T follicular helper cell (primary cell): ENCODE data around the gene RIGI.
"Not testable (repeated sequence)": the region's sequence is repeated elsewhere in the genome, so short reads cannot be mapped to it uniquely, and the experiment has no call there.

Experiments
- DNase-seq: peaks from one replicate; pipeline ENCODE4 v3.0.0-alpha.2; 2020; ENCODE audit warnings: low read depth

The RIGI gene

DNA sequence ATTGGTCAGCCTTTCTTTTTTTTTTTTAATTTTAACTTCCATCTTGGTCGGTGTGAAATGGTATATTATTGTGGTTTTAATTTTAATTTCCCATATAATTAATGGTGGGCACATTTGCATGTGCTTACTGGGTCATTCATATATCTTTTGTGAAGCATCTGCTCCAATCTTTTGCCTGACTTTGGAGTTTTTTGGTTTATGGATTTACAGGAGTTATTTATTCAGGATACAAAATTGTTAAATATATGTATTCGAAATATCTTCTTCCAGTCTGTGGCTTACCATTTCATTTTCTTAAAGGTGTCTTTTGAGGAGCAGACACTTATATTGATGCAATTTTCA lies 682 bp upstream of the RIGI start:
- no peak for DNase-seq

DNA sequence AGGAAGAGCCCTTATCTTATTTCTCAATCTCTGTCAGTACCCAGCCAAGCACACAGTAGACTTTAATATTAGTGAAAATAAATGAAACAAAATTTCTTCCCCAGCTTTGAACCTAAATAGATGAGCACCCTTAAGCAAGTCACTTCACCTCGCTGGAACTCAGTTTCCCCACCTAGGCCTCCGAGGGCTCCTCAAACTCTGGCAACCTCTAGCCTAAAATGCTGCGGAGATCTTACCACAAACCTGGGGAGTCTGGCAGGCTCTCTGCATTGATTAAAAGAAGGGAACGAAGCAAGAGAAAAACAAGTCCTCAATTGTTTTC lies 326 bp downstream of the RIGI start:
- no peak for DNase-seq

DNA sequence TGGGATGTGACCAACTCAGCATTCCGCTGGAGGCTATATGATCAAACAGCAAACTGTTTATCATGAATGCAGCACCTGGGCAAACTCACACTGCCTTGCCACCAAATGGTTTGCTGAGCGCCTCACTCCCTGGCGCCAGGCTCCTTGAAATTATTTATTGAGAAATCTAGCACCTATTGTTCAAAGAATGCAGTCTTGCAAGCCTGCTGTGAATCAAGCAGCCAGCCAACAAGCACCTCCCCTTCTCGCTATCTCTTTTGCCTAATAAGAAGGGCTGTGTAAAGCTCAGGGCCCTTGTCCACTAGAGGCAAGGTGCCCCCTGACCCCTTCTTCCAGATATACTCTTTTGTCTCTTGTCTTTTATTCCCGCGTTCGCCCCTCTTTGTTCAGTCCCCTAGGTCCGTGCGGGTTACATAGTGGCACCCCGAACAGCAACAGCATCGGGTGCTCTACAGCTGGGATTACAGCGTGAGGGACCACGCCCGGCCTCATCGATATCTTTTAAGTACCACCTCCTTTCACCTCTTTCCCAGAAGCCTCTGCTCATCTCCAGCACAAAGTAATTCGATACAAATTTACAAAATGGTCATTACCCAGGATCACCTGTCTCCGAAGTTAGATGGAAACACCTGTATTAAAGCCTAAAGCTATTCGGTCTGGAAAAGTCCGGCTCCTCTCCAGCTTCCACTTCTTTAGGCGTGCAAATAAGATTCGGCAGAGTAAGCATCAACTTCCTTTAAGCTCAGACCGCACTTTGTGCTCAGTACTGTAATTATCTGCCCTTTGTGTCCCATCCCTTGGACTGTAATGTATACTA lies 896 bp downstream of the RIGI start:
- no peak for DNase-seq

DNA sequence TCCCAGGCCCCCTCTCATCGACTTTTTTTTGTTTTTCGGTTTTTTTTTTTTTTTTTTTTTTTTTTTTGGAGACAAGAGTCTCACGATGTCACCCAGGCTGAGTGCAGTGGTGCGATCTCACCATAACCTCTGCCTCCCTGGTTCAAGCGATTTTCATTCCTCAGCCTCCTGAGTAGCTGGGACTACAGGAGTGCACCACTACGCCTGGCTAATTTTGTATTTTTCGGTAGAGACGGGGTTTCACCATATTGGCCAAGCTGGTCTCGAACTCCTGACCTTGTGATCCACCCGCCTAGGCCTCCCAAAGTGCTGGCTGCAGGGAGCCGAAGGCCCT lies 1.5 kb downstream of the RIGI start:
- DNase-seq = not testable (repeated sequence)

DNA sequence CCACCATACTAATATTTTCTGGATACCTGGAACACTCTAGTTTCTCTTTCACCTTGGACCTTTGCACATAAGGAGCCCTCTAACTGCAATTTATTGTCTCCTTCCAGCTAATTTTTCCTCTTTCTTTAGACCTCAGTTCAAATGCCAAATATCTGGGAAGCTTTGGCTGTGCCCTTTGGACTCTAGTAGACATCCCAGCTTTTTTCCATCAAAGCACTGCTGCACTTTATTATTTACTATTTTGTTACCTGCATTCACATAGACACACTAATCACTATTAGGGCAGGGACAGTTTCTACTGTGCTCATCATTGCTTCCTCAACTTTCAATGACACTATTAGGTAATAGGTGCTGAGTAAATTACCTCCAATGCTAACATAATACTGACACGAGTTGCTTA lies 2.1 kb downstream of the RIGI start:
- no peak for DNase-seq

DNA sequence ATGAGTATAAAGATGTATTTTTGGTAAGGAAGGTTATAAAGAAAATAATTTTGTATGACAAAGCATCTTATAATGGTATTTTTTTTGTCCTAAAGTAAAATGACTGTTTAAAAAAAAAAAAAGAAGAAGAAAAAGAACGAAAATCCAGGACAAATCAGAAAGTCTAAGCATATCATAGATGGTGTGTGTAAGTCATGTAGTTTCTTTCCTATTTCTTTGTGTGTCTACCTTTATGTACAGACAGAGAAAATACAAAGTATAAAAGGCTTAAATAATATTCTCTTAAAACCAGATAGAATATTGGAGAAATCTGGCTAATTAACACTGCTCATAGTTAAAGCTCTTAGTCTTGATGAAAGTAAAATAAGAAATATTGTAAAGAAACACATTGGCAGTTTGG lies 7.7 kb downstream of the RIGI start:
- DNase-seq = no peak

DNA sequence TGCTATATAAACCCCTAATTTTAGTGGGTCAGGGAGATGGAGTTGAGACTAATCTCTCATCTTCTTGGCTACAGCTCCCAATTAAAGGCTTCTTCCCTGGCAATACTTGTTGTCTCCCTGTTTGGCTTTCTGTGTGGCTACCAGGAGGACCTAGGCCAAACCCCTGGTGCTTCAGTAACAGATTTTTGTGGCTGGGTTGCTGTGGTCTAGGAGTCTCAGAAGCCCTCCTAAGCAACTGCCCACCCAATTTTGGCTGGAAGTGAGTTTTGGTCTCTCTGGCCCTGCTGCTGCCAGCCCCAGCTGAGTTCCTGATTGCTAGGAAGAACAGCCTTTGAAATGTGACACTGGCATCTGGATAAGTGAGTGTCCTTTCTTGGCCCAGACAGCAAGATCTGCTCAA lies 9.8 kb downstream of the RIGI start:
- DNase-seq = no peak

DNA sequence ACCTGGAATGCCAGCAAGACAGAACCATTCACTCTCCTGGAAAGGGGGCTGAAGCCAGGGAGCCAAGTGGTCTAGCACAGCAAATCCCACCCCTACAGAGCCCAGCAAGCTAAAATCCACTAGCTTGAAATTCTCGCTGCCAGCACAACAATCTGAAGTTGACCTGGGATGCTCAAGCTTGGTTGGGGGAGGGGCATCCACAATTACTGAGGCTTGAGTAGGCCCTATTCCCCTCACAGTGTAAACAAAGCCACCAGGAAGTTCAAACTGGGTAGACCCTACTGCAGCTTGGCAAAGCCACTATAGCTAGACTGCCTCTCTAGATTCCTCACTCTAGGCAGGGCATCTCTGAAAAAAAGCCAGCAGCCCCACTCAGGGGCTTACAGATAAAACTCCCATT lies 17.3 kb downstream of the RIGI start:
- DNase-seq = no peak

DNA sequence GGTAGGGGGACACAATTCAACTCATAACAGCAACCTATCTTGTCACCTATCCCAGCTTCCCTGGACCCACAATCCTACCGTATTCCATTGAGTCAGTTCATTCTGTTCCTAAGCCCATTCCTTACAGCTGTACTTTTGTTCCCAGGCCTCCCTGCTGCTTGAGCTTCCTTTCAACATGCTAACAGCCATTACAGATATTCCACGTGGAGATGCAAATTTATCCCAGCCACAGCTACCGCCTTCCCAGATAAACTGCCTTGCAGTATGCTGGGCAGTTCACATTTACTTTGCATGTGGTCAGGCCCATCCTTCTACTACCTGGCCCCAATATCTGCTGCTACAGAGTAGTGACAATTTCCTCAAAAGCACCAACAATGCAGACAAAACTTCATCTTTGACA lies 23.0 kb downstream of the RIGI start:
- no peak for DNase-seq

DNA sequence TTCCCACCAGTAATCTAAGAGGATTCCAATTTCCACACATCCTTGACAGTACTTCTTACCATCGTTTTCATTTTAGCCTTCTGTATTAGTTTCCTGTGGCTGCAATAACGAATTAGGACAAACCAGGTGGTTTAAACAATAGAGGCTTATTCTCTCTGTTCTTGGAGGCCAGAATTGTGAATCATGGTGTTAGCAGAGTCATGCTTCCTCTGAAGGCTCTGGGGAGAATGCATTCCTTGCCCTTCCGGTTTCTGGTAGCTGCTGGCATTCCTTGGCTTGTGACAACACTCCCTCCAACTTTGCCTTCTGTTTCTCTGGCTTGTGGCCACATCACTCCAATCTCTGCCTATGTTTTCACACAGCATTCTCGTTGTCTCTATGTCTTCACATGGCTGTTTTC lies 23.5 kb downstream of the RIGI start:
- DNase-seq = no peak

DNA sequence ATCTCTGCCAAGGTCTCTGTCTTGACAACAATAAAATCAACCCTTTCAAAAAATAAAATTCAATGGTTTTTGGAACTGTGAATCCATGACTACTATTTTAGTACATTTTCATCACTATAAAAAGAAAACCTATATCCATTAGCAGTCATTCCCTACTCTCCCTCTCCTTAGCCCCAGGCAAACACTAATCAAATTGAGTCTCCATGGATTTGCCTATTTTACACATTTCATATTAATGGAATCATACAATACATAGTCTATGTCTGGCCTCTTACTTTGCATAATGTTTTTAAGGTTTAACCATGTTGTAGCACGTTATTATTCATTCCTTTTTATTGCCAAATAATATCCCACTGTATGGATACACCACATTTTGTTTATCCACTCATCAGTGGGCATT lies 24.1 kb downstream of the RIGI start:
- no peak for DNase-seq

DNA sequence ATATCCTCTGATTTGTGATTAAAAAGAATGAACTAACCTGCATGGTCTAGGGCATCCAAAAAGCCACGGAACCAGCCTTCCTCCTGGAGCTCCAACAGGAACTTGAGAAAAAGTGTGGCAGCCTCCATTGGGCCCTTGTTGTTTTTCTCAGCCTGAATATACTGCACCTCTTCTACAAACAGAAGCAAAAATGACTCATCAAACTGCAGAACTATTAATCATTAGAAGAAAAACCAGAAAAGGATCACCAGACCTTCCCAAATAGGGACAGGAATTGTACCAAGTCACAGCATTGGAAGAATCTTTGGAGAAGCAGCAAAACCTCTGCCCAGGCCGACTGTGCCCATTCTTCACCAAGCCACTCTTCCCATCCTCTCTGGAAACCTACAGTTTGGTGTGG lies 25.2 kb downstream of the RIGI start:
- no peak for DNase-seq

DNA sequence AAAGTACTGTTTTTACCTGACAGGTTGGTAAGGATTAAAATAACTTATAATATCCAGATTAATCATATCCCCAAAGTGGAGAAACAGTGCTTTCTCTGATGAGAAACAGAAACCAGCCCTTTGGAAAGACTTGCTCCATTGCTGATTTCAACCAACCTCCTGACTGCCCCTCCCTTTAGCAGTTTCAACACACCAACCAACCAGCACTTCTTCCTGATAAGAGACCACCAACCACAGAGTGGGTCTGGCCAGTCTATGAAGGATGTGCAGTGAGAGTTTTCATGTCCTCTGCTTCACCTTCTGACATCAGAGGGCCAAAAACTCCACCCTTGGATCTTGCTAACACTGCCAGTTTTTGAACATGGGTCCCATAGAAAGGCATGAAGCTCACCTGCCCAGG lies 28.1 kb downstream of the RIGI start:
- no peak for DNase-seq

DNA sequence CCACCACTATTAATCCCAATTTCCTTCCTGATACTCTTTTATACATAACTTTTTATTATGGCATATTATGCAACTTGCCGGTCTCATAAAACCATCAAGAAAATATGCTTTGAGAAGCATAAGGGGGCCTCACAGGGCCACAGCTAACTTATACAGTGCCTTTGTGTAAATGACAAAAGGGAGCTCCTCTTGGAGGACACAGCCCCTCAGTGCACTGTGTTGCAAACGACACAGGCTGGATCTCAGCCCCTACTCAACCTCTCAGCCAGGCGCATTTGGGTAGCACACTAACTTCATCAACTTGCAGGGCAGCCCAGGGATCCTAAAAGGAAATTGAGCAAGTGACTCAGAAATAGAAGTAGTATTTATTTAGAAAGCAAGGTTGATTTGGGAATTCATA lies 35.4 kb downstream of the RIGI start:
- DNase-seq = no peak

DNA sequence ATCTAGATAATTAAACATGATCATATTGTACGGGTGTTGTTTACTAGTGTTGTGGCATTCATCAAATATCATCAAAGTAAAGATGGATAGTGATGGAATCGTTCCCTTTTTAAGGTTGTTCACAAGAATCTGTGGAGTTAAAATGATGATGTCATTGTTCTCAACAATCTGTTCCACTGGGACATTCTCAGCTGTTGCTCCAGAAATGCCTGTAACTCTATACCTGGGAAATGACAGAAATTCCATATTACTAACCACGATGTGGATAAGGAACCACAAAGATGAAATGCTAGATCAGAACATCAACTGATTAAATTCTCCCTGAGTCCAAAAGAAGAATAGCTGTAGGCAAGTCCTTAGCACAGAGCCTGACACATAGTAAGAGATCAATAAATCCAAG lies 38.0 kb downstream of the RIGI start:
- DNase-seq = no peak

DNA sequence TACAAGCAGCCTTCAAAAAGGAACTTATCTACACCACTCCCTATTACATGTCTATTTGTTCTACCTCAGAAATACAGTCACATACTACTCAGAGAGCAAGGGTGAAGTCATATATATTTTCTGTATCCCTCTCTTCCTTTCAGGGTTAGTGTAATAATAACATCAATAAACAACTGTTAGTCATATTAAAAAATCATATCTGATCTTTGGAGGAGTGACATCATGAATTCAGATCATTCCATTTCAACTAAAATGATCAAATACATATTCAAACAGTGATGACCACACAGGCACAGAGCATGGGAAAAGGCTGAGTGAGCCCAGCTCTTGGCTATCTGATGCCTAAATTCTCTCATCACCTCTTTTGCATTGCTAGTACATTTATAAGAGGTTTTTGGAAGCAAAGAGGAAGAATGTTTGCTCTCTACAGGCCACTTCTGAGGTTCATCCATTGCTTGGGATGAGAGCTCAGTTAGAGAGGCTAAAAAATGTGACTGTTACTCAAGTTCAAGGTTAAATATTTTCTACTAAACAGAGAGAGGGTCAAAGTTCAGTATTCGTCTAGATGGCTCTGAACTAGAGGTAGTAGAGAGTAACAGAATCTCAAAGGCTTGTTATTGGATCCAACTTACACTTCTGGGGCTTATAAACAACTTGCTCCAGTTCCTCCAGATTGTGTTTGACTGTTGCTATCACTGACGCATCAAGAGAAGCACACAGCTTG lies 39.0 kb downstream of the RIGI start:
- DNase-seq = no peak

DNA sequence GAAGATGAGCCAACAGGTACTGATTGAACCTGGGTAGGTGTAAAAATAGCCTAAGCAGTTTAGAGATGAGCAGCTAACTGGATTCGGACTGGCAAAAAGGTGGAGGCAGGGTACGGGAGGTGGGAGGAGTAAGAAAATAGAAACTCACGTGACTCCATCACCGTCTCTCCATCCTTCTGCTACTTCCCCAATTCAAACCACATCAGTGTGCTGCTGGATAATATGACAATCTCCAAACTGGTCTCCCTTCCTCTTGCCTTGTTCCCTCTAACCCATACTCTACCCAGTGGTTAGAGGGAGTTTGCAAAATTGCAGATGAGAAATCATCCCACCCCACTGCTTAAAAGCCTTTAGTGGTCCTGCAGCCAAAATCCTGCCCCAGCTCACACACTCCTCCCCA lies 42.7 kb downstream of the RIGI start:
- DNase-seq = no peak
